OCI-LY3 (cell line): ENCODE data around the gene CCDC85B.

Experiments
- CTCF ChIP-seq: fragments of 200-600, 300-600 bp; sonication (generic); IDR thresholded peaks from 2 replicates; pipeline ENCODE4 v1.5.1; 2014; ENCODE audit warnings: antibody characterized with exemption, low read length, low read depth
- EZH2phosphoT487 ChIP-seq: fragments of 200-600 bp; shearing (Covaris generic); IDR thresholded peaks from 2 replicates; pipeline ENCODE4 v1.6.1; 2018; ENCODE audit warnings: antibody characterized with exemption, mixed run types, low read depth

- TF ChIP-seq CTCF, result no peak
- no peak for TF ChIP-seq EZH2phosphoT487
Measured at GRCh38 chr11:65867284-65868071, 23.0 kb upstream of the CCDC85B start.
